HepG2 (cell line): ENCODE data around the gene GOLGA6D. TPM values are rescaled to one million over a fixed set of nuclear protein-coding genes. Genes with fewer than 3 reads are reported as not detected.

Experiments used
- ATF3 ChIP-seq: sonication (generic); formaldehyde crosslinking; IDR thresholded peaks from 2 replicates; pipeline ENCODE4 v1.4.0; 2020; ENCODE audit warnings: missing genetic modification reagents
- BRD4 ChIP-seq: sonication (generic); formaldehyde crosslinking; IDR thresholded peaks from 2 replicates; pipeline ENCODE4 v1.4.0; 2020; ENCODE audit warnings: missing genetic modification reagents
- E2F5 ChIP-seq: sonication (generic); formaldehyde crosslinking; conservative IDR thresholded peaks from 2 replicates; pipeline ENCODE4 v1.4.0; 2020; ENCODE audit warnings: missing genetic modification reagents
- JARID2 ChIP-seq: sonication (generic); formaldehyde crosslinking; IDR thresholded peaks from 2 replicates; pipeline ENCODE4 v1.8.1; 2023; ENCODE audit warnings: missing genetic modification reagents, inconsistent platforms; ENCODE audit not compliant: insufficient replicate concordance
- KAT7 ChIP-seq: IDR thresholded peaks from 2 replicates; pipeline ENCODE4 v1.6.1; 2018; ENCODE audit warnings: borderline replicate concordance, missing compliant biosample characterization
- MYC ChIP-seq: sonication (generic); formaldehyde crosslinking; IDR thresholded peaks from 2 replicates; pipeline ENCODE4 v1.9.0; 2021; ENCODE audit warnings: missing genetic modification reagents, borderline replicate concordance
- SPEN ChIP-seq: sonication (generic); formaldehyde crosslinking; IDR thresholded peaks from 2 replicates; pipeline ENCODE4 v1.5.1; 2020; ENCODE audit warnings: low read depth, mild to moderate bottlenecking, missing genetic modification reagents
- USF2 ChIP-seq, 2 experiments: sonication (generic) in 1 of 2; formaldehyde crosslinking in 1 of 2; IDR thresholded peaks; 2 replicates each; pipeline versions ENCODE4 v1.5.1 to v1.6.1; 2011 to 2020; ENCODE audit warnings: borderline replicate concordance in 1 of 2, low read depth in 1 of 2, low read length in 1 of 2, mild to moderate bottlenecking in 1 of 2, missing genetic modification reagents in 1 of 2, moderate library complexity in 1 of 2
- YEATS4 ChIP-seq: sonication (generic); formaldehyde crosslinking; IDR thresholded peaks from 2 replicates; pipeline ENCODE4 v1.4.0; 2020; ENCODE audit warnings: missing genetic modification reagents, borderline replicate concordance
- ZFAT ChIP-seq: sonication (generic); formaldehyde crosslinking; conservative IDR thresholded peaks from 2 replicates; pipeline ENCODE4 v1.8.1; 2023; ENCODE audit warnings: missing genetic modification reagents, inconsistent platforms
- ZNF572 ChIP-seq: sonication (generic); formaldehyde crosslinking; IDR thresholded peaks from 2 replicates; pipeline ENCODE4 v1.5.1; 2020; ENCODE audit warnings: mild to moderate bottlenecking, missing genetic modification reagents
- ZNF687 ChIP-seq: sonication (generic); formaldehyde crosslinking; IDR thresholded peaks from 2 replicates; pipeline ENCODE4 v1.5.1; 2020; ENCODE audit warnings: mild to moderate bottlenecking, missing genetic modification reagents, moderate library complexity
- polyA plus RNA-seq, 8 experiments: library from polyadenylated mRNA; depleted of rRNA in 3 of 8; stranded (reverse) in 7 of 8; unstranded in 1 of 8; fragments of >200 nt; fragmentation: Illumina TruSeq in 4 of 8; extraction: Trizol in 4 of 8; gene quantifications; 2 replicates each; pipeline versions ENCODE4 v1.2.1 to v1.2.3, GENCODE V29; 2011 to 2016; ENCODE audit warnings: low read depth in 4 of 8, missing spikeins in 1 of 8, mixed read lengths in 1 of 8; ENCODE audit not compliant: insufficient read depth in 1 of 8
- total RNA-seq, 5 experiments: library from RNA; depleted of rRNA; stranded (reverse); fragments of >200 nt; fragmentation: Illumina TruSeq; extraction: Trizol; gene quantifications; 2 replicates each; pipeline ENCODE4 v1.2.3, GENCODE V29; 2016; ENCODE audit warnings: low read depth in 1 of 5
- TF ChIP-seq, protein P1 (sequence below): sonication (generic); formaldehyde crosslinking; IDR thresholded peaks from 2 replicates; pipeline ENCODE4 v1.5.1; 2020; ENCODE audit warnings: mild to moderate bottlenecking, moderate library complexity, missing genetic modification reagents
- TF ChIP-seq, protein P2 (sequence below): IDR thresholded peaks from 2 replicates; pipeline ENCODE4 v1.4.0; 2020; ENCODE audit warnings: mild to moderate bottlenecking, missing genetic modification reagents

GOLGA6D gene
- total and polyA plus RNA-seq, 2 of the 13 experiments (the other 11 are each of a cell fraction or from before 2014, with no cell fraction given): 0.04 TPM; not detected in 1

GRCh38 chr15:75307778-75308390 lies 25.2 kb downstream of the GOLGA6D start (continued):
- TF ChIP-seq ZNF687 (CRISPR knock-in tag) (peak; percentile 62), SPEN (CRISPR knock-in tag) (peak; percentile 41; the same call in 1 of the 2 replicates), MYC (peak; percentile 30; the same call in 1 of the 2 replicates), JARID2 (CRISPR knock-in tag) (no peak), ZNF572 (0 out of 2 replicates have a peak, but pooled peaks have one; percentile 23), ZFAT (CRISPR knock-in tag) (no peak), KAT7 (CRISPR knock-in tag) (no peak), BRD4 (CRISPR knock-in tag) (0 out of 2 replicates have a peak, but pooled peaks have one; percentile 37), YEATS4 (CRISPR knock-in tag) (peak; percentile 37; the same call in 1 of the 2 replicates), ATF3 (CRISPR knock-in tag) (no peak), USF2 (IDR thresholded peaks at IDR 0.05; ENCODE audit: low read depth, low read length) (no peak), USF2 (CRISPR knock-in tag; IDR thresholded peaks at IDR 0.05; ENCODE audit: borderline replicate concordance) (no peak), E2F5 (no peak)
- TF ChIP-seq, protein P1, sequence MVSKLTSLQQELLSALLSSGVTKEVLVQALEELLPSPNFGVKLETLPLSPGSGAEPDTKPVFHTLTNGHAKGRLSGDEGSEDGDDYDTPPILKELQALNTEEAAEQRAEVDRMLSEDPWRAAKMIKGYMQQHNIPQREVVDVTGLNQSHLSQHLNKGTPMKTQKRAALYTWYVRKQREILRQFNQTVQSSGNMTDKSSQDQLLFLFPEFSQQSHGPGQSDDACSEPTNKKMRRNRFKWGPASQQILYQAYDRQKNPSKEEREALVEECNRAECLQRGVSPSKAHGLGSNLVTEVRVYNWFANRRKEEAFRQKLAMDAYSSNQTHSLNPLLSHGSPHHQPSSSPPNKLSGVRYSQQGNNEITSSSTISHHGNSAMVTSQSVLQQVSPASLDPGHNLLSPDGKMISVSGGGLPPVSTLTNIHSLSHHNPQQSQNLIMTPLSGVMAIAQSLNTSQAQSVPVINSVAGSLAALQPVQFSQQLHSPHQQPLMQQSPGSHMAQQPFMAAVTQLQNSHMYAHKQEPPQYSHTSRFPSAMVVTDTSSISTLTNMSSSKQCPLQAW (CRISPR knock-in tag): 0 out of 2 replicates have a peak, but pooled peaks have one; percentile 16
- TF ChIP-seq, protein P2, sequence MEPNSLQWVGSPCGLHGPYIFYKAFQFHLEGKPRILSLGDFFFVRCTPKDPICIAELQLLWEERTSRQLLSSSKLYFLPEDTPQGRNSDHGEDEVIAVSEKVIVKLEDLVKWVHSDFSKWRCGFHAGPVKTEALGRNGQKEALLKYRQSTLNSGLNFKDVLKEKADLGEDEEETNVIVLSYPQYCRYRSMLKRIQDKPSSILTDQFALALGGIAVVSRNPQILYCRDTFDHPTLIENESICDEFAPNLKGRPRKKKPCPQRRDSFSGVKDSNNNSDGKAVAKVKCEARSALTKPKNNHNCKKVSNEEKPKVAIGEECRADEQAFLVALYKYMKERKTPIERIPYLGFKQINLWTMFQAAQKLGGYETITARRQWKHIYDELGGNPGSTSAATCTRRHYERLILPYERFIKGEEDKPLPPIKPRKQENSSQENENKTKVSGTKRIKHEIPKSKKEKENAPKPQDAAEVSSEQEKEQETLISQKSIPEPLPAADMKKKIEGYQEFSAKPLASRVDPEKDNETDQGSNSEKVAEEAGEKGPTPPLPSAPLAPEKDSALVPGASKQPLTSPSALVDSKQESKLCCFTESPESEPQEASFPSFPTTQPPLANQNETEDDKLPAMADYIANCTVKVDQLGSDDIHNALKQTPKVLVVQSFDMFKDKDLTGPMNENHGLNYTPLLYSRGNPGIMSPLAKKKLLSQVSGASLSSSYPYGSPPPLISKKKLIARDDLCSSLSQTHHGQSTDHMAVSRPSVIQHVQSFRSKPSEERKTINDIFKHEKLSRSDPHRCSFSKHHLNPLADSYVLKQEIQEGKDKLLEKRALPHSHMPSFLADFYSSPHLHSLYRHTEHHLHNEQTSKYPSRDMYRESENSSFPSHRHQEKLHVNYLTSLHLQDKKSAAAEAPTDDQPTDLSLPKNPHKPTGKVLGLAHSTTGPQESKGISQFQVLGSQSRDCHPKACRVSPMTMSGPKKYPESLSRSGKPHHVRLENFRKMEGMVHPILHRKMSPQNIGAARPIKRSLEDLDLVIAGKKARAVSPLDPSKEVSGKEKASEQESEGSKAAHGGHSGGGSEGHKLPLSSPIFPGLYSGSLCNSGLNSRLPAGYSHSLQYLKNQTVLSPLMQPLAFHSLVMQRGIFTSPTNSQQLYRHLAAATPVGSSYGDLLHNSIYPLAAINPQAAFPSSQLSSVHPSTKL (CRISPR knock-in tag): peak; percentile 33; the same call in 1 of the 2 replicates
